ENCODE results near the gene LYG1. TPM values are rescaled to one million over a fixed set of nuclear protein-coding genes. Genes with fewer than 3 reads are reported as not detected.

LYG1 gene
- total RNA-seq, 1 experiment from 2014 or later: 0.93 TPM

- Histone ChIP-seq H3K4me1 (no peaks in the 10 kb centered on the region), H3K4me3 (ENCODE audit: low read depth, low read length) (no peak overlapping the region), H3K36me3 (ENCODE audit: control insufficient read depth, insufficient read depth, low read length) (peaks cover 3% of the 10 kb centered on the region; the same call in 1 of the 2 replicates), H3K27me3 (replicated peaks; ENCODE audit: control insufficient read depth, insufficient read depth, low read length) (no peaks in the 10 kb centered on the region), H3K9me3 (no peaks in the 10 kb centered on the region)
- no TSS peak for BruUV-seq (replicated peaks)
- Mint-ChIP-seq H3K9me3 (ENCODE audit: unreplicated experiment) (no peaks in the 10 kb centered on the region), H3K36me3 (ENCODE audit: insufficient read depth, unreplicated experiment) (peaks cover 57% of the 10 kb centered on the region), H3K27me3 (ENCODE audit: insufficient read depth, unreplicated experiment) (no peaks in the 10 kb centered on the region), H3K27ac (ENCODE audit: unreplicated experiment) (no peak overlapping the region), H3K4me1 (ENCODE audit: low read depth, unreplicated experiment) (no peaks in the 10 kb centered on the region), H3K4me3 (ENCODE audit: unreplicated experiment) (peak overlapping the region; percentile 5)
- DNase-seq: no peak
- CTCF ChIA-PET: no interaction called here
- intact Hi-C loops (cut with micrococcal nuclease; ENCODE audit: unreplicated experiment): no loop called here
- no peak for TF ChIP-seq CTCF (IDR thresholded peaks at IDR 0.05; ENCODE audit: insufficient read depth in 1 of 2, low read depth in 1 of 2, low read length in 1 of 2, severe bottlenecking in 1 of 2, unreplicated experiment in 1 of 2)
- POLR2A ChIA-PET: no interaction called here
Measured at GRCh38 chr2:99317161-99317872, 16.3 kb upstream of the LYG1 start.

- ChIA-PET CTCF (no interaction called here), POLR2A (no interaction called here)
- Mint-ChIP-seq H3K9me3 (ENCODE audit: unreplicated experiment) (no peaks in the 10 kb centered on the region), H3K27ac (ENCODE audit: unreplicated experiment) (no peak overlapping the region), H3K4me3 (ENCODE audit: unreplicated experiment) (no peak overlapping the region), H3K36me3 (ENCODE audit: insufficient read depth, unreplicated experiment) (no peaks in the 10 kb centered on the region), H3K27me3 (ENCODE audit: insufficient read depth, unreplicated experiment) (no peaks in the 10 kb centered on the region), H3K4me1 (ENCODE audit: low read depth, unreplicated experiment) (no peaks in the 10 kb centered on the region)
- H3K36me3 ChIP-seq (ENCODE audit: control insufficient read depth, insufficient read depth, low read length): no peaks in the 10 kb centered on the region
- no peaks in the 10 kb centered on the region for H3K4me1 ChIP-seq
- H3K4me3 ChIP-seq (ENCODE audit: low read depth, low read length): no peak overlapping the region
- intact Hi-C loops (cut with micrococcal nuclease; ENCODE audit: unreplicated experiment): no loop called here
- TF ChIP-seq CTCF (IDR thresholded peaks at IDR 0.05; ENCODE audit: insufficient read depth in 1 of 2, low read depth in 1 of 2, low read length in 1 of 2, severe bottlenecking in 1 of 2, unreplicated experiment in 1 of 2): no peak
- no peaks in the 10 kb centered on the region for H3K9me3 ChIP-seq
- no TSS peak for BruUV-seq (replicated peaks)
- no peak for DNase-seq
- no peaks in the 10 kb centered on the region for H3K27me3 ChIP-seq (replicated peaks; ENCODE audit: control insufficient read depth, insufficient read depth, low read length)
Measured at GRCh38 chr2:99299580-99299979, 1.4 kb downstream of the LYG1 start.

GRCh38 chr2:99297994-99298393 lies 3.0 kb downstream of the LYG1 start:
- H3K9me3 Mint-ChIP-seq (ENCODE audit: unreplicated experiment): no peaks in the 10 kb centered on the region

More at GRCh38 chr2:99297994-99298393, 3.0 kb downstream of the LYG1 start:
- ChIA-PET POLR2A (no interaction called here), CTCF (no interaction called here)
- DNase-seq: no peak
- no TSS peak for BruUV-seq (replicated peaks)
- H3K27me3 ChIP-seq (replicated peaks; ENCODE audit: control insufficient read depth, insufficient read depth, low read length): no peaks in the 10 kb centered on the region
- H3K4me1 ChIP-seq: peaks cover 4% of the 10 kb centered on the region; the same call in 1 of the 2 replicates
- Mint-ChIP-seq H3K36me3 (ENCODE audit: insufficient read depth, unreplicated experiment) (no peaks in the 10 kb centered on the region), H3K4me1 (ENCODE audit: low read depth, unreplicated experiment) (no peaks in the 10 kb centered on the region), H3K4me3 (ENCODE audit: unreplicated experiment) (no peak overlapping the region), H3K27me3 (ENCODE audit: insufficient read depth, unreplicated experiment) (no peaks in the 10 kb centered on the region), H3K27ac (ENCODE audit: unreplicated experiment) (no peak overlapping the region)
- no peak for TF ChIP-seq CTCF (IDR thresholded peaks at IDR 0.05; ENCODE audit: insufficient read depth in 1 of 2, low read depth in 1 of 2, low read length in 1 of 2, severe bottlenecking in 1 of 2, unreplicated experiment in 1 of 2)
- no peak overlapping the region for H3K4me3 ChIP-seq (ENCODE audit: low read depth, low read length)
- no peaks in the 10 kb centered on the region for H3K9me3 ChIP-seq
- H3K36me3 ChIP-seq (ENCODE audit: control insufficient read depth, insufficient read depth, low read length): no peaks in the 10 kb centered on the region
- intact Hi-C loops (cut with micrococcal nuclease; ENCODE audit: unreplicated experiment): no loop called here

Measured in Caco-2 (cell line).